SK-N-SH (cell line): ENCODE data around the gene S1PR5. TPM values are rescaled to one million over a fixed set of nuclear protein-coding genes. Genes with fewer than 3 reads are reported as not detected.

ENCODE experiments used
- CTCF ChIA-PET: fragments of 300-600, 350-600 bp; formaldehyde crosslinking; extraction: SDS; loops from one replicate; lab custom pipeline; 2021; lab: Yijun Ruan, JAX
- POLR2A ChIA-PET: fragments of 350-600 bp; sonication (Branson Sonifier 250); formaldehyde crosslinking; extraction: SDS; loops from one replicate; lab custom pipeline; 2020; ENCODE audit warnings: antibody characterized with exemption, inconsistent platforms; lab: Yijun Ruan, JAX
- DNase-seq: peaks from one replicate; pipeline ENCODE4 v3.0.0; 2012
- H2AFZ ChIP-seq: fragments of 200-600 bp; sonication (generic); 2 replicates; pipeline ENCODE4 v1.8.1; 2016; ENCODE audit warnings: antibody characterized with exemption, mild to moderate bottlenecking, low read depth
- H3F3A ChIP-seq: fragments of 200-600 bp; sonication (generic); replicated peaks from 2 replicates; pipeline ENCODE3; 2016; ENCODE audit warnings: antibody characterized with exemption, mild to moderate bottlenecking; ENCODE audit not compliant: insufficient read depth
- H3K27ac ChIP-seq, 2 experiments: fragments of 200-500 bp in 1 of 2; fragments of 200-600 bp in 1 of 2; sonication (Bioruptor generic) in 1 of 2; sonication (generic), shearing (Covaris generic) in 1 of 2; 2 replicates each; pipeline versions ENCODE4 v1.5.1 to v1.6.1; 2014 to 2016; ENCODE audit warnings: low read depth in 2 of 2, inconsistent platforms in 1 of 2, low read length in 1 of 2, mild to moderate bottlenecking in 1 of 2, mixed read lengths in 1 of 2
- H3K27me3 ChIP-seq: fragments of 200-600 bp; sonication (generic), shearing (Covaris generic); 2 replicates; pipeline ENCODE4 v1.6.1; 2016; ENCODE audit warnings: mixed run types; ENCODE audit not compliant: insufficient read depth
- H3K36me3 ChIP-seq, 2 experiments: fragments of 200-500 bp in 1 of 2; fragments of 200-600 bp in 1 of 2; sonication (Bioruptor generic) in 1 of 2; sonication (generic) in 1 of 2; replicated peaks in 1 of 2; 2 replicates each; pipeline versions ENCODE3 to v1.5.1; 2014 to 2016; ENCODE audit warnings: low read length in 1 of 2, mild to moderate bottlenecking in 1 of 2; ENCODE audit not compliant: insufficient read depth in 2 of 2, control insufficient read depth in 1 of 2
- H3K4me1 ChIP-seq, 2 experiments: fragments of 200-500 bp in 1 of 2; fragments of 200-600 bp in 1 of 2; sonication (Bioruptor generic) in 1 of 2; sonication (generic), shearing (Covaris generic) in 1 of 2; 2 replicates each; pipeline versions ENCODE4 v1.5.1 to v1.6.1; 2014 to 2016; ENCODE audit warnings: low read depth in 1 of 2, low read length in 1 of 2, mixed run types in 1 of 2; ENCODE audit not compliant: insufficient read depth in 2 of 2, control insufficient read depth in 1 of 2
- H3K4me2 ChIP-seq: fragments of 200-600 bp; sonication (generic), shearing (Covaris generic); 2 replicates; pipeline ENCODE4 v1.6.1; 2017; ENCODE audit warnings: mixed run types
- H3K4me3 ChIP-seq, 2 experiments: fragments of 200-500 bp in 1 of 2; fragments of 200-600 bp in 1 of 2; sonication (Bioruptor generic) in 1 of 2; sonication (generic), shearing (Covaris generic) in 1 of 2; 2 replicates each; pipeline versions ENCODE4 v1.5.1 to v1.8.1; 2014 to 2016; ENCODE audit warnings: low read depth in 2 of 2, inconsistent platforms in 1 of 2, low read length in 1 of 2, mild to moderate bottlenecking in 1 of 2, mixed read lengths in 1 of 2, moderate library complexity in 1 of 2
- H3K79me2 ChIP-seq: fragments of 200-600 bp; sonication (generic); 2 replicates; pipeline ENCODE4 v1.8.1; 2017; ENCODE audit warnings: mild to moderate bottlenecking; ENCODE audit not compliant: insufficient read depth
- H3K9ac ChIP-seq: fragments of 200-600 bp; sonication (generic); 2 replicates; pipeline ENCODE4 v1.6.1; 2017; ENCODE audit warnings: mixed run types
- H3K9me2 ChIP-seq: fragments of 200-600 bp; sonication (generic); 2 replicates; pipeline ENCODE4 v1.6.1; 2017; ENCODE audit warnings: mixed run types
- H3K9me3 ChIP-seq: fragments of 200-600 bp; sonication (generic); 2 replicates; pipeline ENCODE4 v1.6.1; 2017; ENCODE audit warnings: mixed run types, mild to moderate bottlenecking, moderate library complexity
- H4K20me1 ChIP-seq: fragments of 200-600 bp; sonication (generic); 2 replicates; pipeline ENCODE4 v1.6.1; 2017; ENCODE audit warnings: mild to moderate bottlenecking, mixed run types; ENCODE audit not compliant: insufficient read depth
- NRF1 ChIP-seq: IDR thresholded peaks from 2 replicates; pipeline ENCODE4 v1.6.1; 2012; ENCODE audit warnings: low read depth, mild to moderate bottlenecking, low read length
- POLR2AphosphoS5 ChIP-seq: IDR thresholded peaks from 2 replicates; pipeline ENCODE4 v1.6.1; 2012; ENCODE audit warnings: low read depth, low read length
- RCOR1 ChIP-seq: fragments of 150-350 bp; IDR thresholded peaks from 2 replicates; pipeline ENCODE4 v1.6.1; 2017; ENCODE audit warnings: antibody characterized with exemption, low read length
- TCF12 ChIP-seq: IDR thresholded peaks from 2 replicates; pipeline ENCODE4 v1.4.0; 2012
- WGBS: methylation state at CpG from one replicate; pipeline ENCODE4 v1.1.6; 2017; ENCODE audit warnings: low lambda C conversion rate; 5-methylcytosine and 5-hydroxymethylcytosine counted together
- polyA plus RNA-seq, 3 experiments: library from polyadenylated mRNA; depleted of rRNA; stranded (reverse); fragments of >200 nt; gene quantifications; 2 replicates each; pipeline ENCODE4 v1.2.3, GENCODE V29; 2012
- small RNA-seq, 7 experiments: library from RNA; depleted of rRNA; stranded (forward); fragments of <200 nt; gene quantifications; one replicate each; pipeline ENCODE3, GENCODE V24; 2012

Gene S1PR5
- polyA plus RNA-seq, 1 of the 3 experiments (the other 2 are of a cell fraction) = 0.36 TPM

DNA sequence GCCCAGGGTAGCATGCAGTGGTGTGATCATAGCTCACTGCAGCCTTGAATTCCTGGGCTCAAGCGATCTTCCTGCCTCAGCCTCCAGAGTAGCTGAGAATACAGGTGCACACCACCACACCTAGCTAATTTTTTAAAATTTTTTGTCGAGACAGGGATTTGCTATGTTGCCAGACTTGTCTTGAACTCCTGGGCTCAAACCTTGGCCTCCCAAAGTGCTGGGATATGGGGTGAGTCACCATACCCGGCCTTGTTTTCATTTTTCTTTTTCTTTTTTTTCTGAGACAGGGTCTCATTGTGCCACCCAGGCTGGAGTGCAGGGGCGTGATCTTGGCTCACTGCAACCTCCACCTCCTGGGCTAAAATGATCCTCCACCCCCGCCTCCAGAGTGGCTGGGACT is 52.8 kb downstream of the S1PR5 start:
- no peaks in the 10 kb centered on the region for H3K27me3 ChIP-seq
- CTCF ChIA-PET = interaction anchor here (1.1 to 1.2 kb wide), 2 partner anchors 14 to 206 kb away, joined by 4 read pairs; no protein-coding TSS in a partner anchor
- H2AFZ ChIP-seq = no peak overlapping the region
- H3F3A ChIP-seq = peaks cover 8% of the 10 kb centered on the region
- DNase-seq = no peak
- 82% methylated on average over 5 of the region's 5 CpGs for WGBS
- no peaks in the 10 kb centered on the region for H3K9me3 ChIP-seq
- H3K79me2 ChIP-seq = no peaks in the 10 kb centered on the region
- H3K9me2 ChIP-seq = no peaks in the 10 kb centered on the region
- H3K36me3 ChIP-seq = no peaks in the 10 kb centered on the region
- no peak overlapping the region for H3K9ac ChIP-seq
- no peaks in the 10 kb centered on the region for H4K20me1 ChIP-seq
- no peak overlapping the region for H3K4me3 ChIP-seq
- TF ChIP-seq POLR2AphosphoS5 (no peak), RCOR1 (no peak), NRF1 (no peak), TCF12 (no peak)
- H3K4me1 ChIP-seq = peaks cover 0 to 4% of the 10 kb centered on the region in 2 experiments; a peak in 1 of 4 replicates
- POLR2A ChIA-PET = no interaction called here
- no peak overlapping the region for H3K4me2 ChIP-seq
- no peak overlapping the region for H3K27ac ChIP-seq

Small RNAs within 50 kb of the gene (small RNA-seq; reads per million reads assigned to genes)
- gene MIR1238 (0 to 0.06 (median 0) reads per million in 7 experiments), gene RNU7-140P (0 to 1.6 (median 0) reads per million in 7 experiments)

Other genes with a start within 250 kb of the S1PR5 start
- 14.5 and 14.8 TPM in 2 replicates for gene ICAM1, start 246.3 kb downstream of the S1PR5 start, polyA plus RNA-seq (2012; rRNA removed)
- gene ICAM4, start 230.5 kb downstream of the S1PR5 start, polyA plus RNA-seq (2012; rRNA removed) = 0.05 TPM in 2 replicates
- 4.9 and 5.2 TPM in 2 replicates for gene ICAM5, start 227.5 kb downstream of the S1PR5 start, polyA plus RNA-seq (2012; rRNA removed)
- gene ZGLP1, start 207.6 kb downstream of the S1PR5 start, polyA plus RNA-seq (2012; rRNA removed) = 1.8 and 2.1 TPM in 2 replicates
- gene FDX2, start 201.4 kb downstream of the S1PR5 start, polyA plus RNA-seq (2012; rRNA removed) = 45.8 TPM in 2 replicates
- 3.0 and 8.2 TPM in 2 replicates for gene RAVER1, start 183.9 kb downstream of the S1PR5 start, polyA plus RNA-seq (2012; rRNA removed)
- 12.6 and 15.6 TPM in 2 replicates for gene ICAM3, start 177.8 kb downstream of the S1PR5 start, polyA plus RNA-seq (2012; rRNA removed)
- gene TYK2, start 136.9 kb downstream of the S1PR5 start, polyA plus RNA-seq (2012; rRNA removed) = 34.8 and 44.6 TPM in 2 replicates
- 1,026 and 1,054 TPM in 2 replicates for gene CDC37, start 113.9 kb downstream of the S1PR5 start, polyA plus RNA-seq (2012; rRNA removed)
- 2.3 and 2.9 TPM in 2 replicates for gene PDE4A, start 96.9 kb downstream of the S1PR5 start, polyA plus RNA-seq (2012; rRNA removed)
- 53.8 and 72.9 TPM in 2 replicates for gene KEAP1, start 14.1 kb downstream of the S1PR5 start, polyA plus RNA-seq (2012; rRNA removed)
- 19.7 and 22.6 TPM in 2 replicates for gene ATG4D, start 26.5 kb upstream of the S1PR5 start, polyA plus RNA-seq (2012; rRNA removed)
- gene KRI1, start 48.6 kb upstream of the S1PR5 start, polyA plus RNA-seq (2012; rRNA removed) = 23.3 and 26.7 TPM in 2 replicates
- 13.1 and 14.9 TPM in 2 replicates for gene CDKN2D, start 51.5 kb upstream of the S1PR5 start, polyA plus RNA-seq (2012; rRNA removed)
- gene AP1M2, start 69.9 kb upstream of the S1PR5 start, polyA plus RNA-seq (2012; rRNA removed) = 0.05 and 0.30 TPM in 2 replicates
- gene SLC44A2, start 108.1 kb upstream of the S1PR5 start, polyA plus RNA-seq (2012; rRNA removed) = 61.4 and 66.6 TPM in 2 replicates
- 203 and 229 TPM in 2 replicates for gene ILF3, start 136.9 kb upstream of the S1PR5 start, polyA plus RNA-seq (2012; rRNA removed)
- gene QTRT1, start 184.0 kb upstream of the S1PR5 start, polyA plus RNA-seq (2012; rRNA removed) = 108 and 115 TPM in 2 replicates
- gene DNM2, start 200.6 kb upstream of the S1PR5 start, polyA plus RNA-seq (2012; rRNA removed) = 52.5 and 53.6 TPM in 2 replicates